NCI-H2196 treated with DMSO at 0.1 percent for 48 hours (cell line): ENCODE data around the gene GALNTL6.

ENCODE experiments used
- DNase-seq: peaks from one replicate; lab custom pipeline; 2025; ENCODE audit not compliant: unreplicated experiment; lab: John Stamatoyannopoulos, UW

The GALNTL6 gene

DNA sequence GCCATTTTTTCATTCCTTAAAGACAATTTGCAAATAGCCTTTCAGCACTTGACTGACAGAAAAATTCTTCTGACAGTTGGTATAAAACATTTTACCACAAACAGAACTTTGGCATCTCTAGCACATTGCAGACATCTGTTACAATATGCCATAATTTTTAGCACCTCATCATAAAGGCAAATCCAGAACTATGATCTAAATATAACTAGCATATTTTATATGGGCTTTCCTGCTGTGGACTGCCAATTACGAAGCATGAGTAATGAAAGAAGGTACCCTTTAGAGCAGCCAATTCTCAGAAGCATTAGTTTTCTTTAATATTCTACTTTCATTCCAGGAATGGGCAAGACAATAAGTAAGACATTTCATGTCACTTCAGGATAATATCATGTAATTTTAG is 708.0 kb downstream of the GALNTL6 start:
- DNase-seq = no peak

DNA sequence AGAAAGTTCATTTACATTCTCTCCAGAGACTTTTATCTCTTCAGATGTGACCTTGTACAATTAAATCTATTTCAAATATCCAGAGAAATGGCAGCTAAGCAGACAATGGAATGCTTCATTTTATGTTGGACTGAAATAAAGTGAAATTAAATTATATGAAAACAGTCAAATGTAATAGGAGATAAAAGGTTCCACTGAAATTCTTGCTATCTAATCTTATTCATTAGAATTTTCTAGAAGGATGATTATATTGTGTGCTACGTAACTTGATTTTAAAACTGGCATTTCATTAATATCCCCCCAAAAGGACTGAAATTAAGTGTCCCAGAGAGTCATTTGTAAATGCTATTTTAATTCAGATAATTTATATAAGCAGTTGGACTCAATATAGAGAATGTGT is 708.5 kb downstream of the GALNTL6 start:
- no peak for DNase-seq

DNA sequence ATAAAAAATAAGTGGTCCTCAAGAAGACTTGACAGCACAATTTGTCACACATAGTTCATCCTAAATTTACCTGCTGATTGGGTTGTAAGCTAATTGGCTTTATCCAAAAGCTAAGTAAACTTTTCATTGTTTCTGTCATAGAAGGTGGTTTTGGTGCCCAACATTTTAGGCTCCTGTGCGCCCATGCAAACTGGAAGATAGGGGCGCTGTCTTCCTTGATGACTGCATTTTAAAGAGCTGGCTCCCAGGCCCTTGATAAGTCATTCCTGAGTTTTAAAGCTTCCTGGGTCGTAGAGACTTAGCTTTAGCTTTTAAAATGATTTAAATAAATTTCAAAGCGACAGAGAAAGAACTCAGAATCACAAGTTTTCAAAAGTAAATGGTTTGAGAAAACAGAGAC is 730.0 kb downstream of the GALNTL6 start:
- no peak for DNase-seq

DNA sequence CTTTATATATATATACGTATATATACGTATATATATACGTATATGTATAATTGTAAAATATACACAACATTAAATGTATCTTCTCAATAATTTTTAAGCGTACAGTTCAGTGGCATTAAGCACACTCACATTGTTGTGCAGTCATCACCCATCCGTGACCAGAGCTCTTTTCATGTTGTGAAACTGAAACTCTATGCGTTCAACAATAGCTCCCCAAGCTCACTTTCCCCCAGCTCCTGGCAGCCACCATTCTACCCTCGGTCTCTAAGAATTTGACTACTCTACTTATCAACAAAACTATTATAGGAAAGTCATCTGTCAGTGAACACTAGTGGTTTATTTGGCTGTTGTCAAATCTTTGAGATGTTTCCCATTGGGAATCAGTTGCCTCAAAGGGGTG is 733.6 kb downstream of the GALNTL6 start:
- DNase-seq = no peak

DNA sequence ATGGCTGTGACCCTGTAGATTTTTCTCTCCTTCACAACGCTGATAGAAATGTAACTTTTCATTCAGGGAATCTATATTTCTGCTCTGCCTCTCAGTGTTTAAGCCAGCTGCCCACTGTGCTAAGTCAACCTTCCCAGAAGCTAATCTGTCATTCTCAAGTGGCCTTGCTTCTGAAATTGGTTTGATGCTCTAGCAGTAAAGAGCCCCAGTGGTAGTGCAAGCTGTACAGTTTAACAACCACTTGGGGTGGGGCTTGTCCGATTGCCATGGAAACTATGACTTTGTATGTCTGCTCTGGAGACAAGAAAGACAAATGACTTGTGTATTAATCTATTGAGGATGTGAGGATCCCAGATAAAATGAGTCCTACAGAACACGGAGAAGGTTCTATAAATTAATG is 734.5 kb downstream of the GALNTL6 start:
- no peak for DNase-seq

DNA sequence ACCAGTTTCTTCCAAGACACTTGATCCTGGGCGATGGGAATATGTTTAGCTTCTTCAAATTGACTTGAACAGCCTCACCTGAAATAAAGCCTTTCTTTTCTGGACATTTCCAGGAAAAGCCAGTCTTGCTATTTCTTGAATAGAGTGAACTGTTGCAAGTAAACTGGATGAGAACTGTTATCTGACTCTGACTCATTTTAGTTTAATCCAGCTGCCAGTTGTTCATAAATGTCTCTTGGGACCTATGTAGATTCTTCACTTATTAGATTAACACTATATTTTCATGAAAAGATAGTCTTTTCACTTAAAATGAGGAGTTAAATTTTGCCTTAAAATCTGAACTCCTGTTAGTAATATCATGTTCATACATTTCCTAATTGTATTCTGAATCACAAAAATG is 740.0 kb downstream of the GALNTL6 start:
- no peak for DNase-seq

DNA sequence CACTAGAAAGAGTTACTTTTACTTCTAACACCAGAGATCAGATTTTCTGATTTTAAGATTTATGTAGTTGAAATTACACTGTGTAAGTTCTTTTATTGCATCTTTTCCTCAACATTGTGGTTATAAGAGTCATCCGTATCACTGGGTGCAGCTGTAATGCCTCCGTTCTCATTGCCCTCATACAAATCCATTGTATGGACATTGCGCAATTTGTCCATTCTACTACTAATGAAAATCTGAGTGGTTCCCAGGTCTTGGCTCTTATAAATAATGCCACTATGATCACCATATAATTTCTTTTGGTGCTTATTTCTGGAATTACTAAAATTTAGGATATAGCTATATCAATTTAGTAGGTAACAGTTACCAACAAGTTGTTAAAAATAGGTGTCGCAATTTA is 741.4 kb downstream of the GALNTL6 start:
- no peak for DNase-seq

DNA sequence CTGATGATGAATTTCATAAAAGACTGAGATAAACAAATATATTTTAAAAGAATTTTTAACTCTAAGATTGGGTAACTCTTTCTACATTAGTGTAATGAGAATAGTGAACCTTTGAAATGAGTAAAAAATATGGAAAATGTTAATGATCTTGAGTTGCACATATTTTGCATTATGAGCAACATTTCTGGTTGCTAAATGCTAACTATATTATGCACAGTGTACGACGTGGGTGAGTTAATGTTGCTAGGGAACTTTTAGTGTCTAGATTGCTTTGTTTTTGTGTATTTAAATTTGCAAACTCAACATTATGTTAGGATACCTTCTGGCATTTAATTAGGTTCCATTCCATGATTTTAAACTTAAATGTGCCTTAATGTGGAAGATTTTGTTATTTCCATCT is 742.5 kb downstream of the GALNTL6 start:
- DNase-seq = no peak

DNA sequence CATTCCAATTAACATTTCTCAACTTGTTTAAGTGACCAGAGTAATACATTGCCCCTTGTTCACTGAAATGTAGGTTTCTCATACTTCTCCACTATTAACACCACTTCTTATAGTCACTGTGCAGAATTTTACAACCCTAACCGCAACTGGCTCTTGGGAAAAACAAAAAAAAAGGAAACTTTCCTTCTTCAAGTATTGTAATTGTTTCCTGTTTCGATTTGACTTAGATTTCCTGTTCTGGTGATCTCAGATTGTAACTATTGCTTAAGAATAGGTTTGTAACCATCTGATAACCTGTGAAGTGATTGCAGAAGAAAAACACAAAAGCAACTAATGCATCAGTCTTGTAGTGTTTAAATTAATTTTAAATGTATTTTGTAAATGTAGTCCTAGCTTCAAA is 760.7 kb downstream of the GALNTL6 start:
- DNase-seq = no peak

DNA sequence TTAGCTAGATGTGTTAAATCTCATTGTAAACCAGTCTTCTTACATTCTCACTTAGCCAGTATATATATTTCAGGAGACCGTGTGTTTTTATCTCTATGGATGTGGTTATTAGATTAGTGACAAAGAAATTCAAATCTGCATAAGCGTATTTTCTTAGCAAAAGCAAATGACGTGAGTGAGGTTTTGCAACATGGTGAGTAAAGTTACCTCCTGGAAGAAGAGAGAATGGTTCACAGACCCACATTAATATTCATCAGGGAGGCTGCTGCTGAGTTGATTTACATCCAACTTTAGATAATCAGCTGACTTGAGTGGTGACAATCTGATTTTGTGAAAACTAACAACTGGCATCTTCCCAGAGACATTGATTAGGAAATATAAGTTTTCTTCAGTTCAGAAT is 765.5 kb downstream of the GALNTL6 start:
- no peak for DNase-seq

DNA sequence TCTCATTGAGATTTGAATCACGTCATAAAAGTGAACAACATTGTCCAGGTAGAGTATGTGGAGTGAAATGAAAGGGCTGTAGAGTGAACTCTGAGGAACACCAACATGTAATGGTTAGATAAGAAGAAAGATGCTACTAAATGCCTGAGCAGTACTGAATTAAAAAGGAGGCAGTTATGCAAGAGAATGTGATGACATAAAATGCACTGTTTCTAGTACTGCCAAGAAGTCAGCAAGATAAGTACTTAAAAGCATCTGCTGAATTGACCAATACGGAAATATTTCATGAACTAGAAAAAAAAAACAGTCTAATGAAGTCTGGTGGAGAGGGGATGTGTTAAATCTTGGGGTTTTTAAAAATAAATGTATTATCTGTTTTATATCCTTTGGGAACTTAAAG is 771.6 kb downstream of the GALNTL6 start:
- DNase-seq = no peak

DNA sequence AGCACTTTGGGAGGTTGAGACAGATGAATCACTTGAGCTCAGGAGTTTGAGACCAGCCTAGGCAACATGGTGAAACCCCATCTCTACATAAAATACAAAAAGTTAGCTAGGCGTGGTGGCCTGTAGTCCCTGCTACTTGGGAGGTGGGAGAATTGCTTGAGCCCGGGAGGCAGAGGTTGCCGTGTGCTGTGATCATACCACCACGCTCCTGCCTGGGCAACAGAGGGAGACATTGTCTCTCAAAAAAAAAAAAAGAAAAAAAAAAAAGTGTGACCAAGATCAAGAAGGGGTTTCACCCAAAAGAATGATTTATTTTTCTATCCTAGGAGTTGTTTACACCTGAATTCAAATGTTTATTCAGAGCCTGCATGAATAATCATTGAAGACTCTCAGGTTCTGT is 783.0 kb downstream of the GALNTL6 start:
- DNase-seq = no peak

DNA sequence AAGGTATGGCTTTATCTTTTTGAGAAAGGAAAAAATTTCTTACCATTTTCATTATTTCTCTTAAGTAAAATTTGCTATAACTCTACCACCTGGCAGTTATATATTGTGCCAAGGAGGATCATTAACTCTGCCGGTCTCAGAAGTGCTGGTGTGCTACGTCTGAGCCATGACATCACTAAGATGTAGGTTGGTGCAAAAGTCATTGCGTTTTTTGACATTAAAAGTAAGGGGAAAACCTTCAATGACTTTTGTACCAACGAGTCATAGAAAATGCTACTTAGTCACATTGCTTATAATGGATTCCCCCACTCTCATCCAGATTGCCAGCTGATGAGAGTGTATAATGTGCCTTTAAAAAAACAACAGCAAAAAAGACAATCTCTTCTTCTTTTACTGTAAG is 786.4 kb downstream of the GALNTL6 start:
- DNase-seq = no peak

DNA sequence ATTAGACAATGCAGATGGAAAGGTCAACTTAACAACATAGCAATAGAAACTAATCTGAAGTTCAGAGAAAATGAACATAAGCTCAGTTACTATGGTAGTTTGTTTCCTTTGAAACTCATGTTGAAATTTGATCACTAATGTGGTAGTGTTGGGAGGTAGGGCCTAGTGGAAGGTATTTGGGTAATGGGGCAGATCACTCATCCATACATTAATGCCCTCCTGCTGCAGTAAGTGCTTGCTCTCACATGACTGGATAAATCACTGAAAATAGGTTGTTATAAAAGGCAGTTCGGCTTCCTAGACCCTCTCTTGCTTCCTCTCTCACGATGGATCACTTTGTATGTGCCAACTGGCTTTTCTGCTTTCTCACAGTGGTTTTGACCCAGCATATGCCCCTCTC is 788.0 kb downstream of the GALNTL6 start:
- no peak for DNase-seq

DNA sequence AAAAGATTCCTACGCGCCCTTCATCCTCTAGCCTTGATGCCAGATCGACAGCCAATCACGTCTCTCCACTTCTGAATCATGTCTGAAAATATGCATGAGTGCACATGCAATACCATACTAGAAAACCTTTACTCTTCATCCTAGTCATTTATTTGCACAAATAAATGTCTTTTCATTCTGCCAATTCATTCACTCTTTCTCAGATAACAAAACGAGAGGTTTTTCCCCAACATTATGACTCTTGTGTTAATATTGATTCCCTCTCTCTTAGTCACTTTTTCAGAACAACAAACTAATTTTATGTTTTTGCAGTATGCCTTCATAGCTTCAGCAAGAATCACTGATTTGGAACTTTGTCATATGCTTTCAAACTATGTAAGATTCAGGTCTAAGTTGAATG is 806.0 kb downstream of the GALNTL6 start:
- no peak for DNase-seq

DNA sequence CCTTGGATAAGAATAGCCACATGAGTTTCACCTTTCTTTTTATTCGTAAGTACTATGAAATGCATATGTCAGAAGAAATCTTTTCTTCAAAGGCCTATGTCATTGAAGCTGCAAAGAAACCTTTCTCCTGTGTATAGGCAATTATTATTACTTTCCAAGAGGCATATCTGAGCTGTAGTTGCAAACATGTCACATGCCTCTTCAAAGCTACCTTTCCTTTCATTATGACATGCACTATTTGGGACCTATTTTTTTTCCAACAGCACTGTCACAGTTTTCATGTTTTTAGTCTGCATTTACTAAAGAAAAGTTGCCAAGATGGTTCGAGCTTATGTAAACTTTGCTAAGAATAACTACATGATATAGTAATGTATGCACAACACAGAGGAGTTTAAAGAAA is 806.6 kb downstream of the GALNTL6 start:
- DNase-seq = no peak

DNA sequence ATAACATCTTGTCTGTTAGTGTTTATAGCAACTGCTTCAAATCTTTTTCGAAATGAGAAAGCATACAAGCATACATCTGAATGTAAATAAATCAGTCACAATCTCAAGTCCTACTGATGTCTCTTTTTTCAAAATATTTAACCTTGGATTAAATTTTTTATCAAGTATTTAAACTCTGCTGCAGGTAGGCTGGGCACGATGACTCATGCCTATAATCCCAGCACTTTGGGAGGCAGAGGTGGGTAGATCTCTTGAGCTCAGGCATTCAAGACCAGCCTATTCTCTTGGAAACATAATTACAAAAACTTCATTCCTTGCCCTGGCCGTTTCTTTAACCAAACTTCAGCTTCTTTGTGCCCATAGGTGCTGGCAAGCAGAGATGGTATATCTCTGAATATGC is 815.1 kb downstream of the GALNTL6 start:
- DNase-seq = no peak

DNA sequence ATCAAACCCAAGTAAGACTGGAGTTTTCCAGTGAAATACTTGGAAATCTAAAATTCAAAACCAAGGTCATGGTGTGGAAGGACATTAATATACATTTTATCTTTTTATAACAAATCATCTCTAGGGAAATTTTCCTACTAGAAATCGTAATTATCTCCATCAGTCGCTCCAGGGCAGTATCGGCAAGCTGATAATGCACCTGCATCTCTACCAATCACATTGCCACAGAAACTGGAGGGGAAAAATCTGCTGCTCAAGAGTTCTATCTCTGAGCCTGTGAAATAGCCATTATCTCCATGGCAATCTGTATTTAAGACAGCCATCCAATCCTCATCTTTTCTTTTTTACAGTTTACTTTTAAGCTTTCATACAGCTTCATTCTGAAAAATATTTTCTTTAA is 817.1 kb downstream of the GALNTL6 start:
- DNase-seq = no peak

DNA sequence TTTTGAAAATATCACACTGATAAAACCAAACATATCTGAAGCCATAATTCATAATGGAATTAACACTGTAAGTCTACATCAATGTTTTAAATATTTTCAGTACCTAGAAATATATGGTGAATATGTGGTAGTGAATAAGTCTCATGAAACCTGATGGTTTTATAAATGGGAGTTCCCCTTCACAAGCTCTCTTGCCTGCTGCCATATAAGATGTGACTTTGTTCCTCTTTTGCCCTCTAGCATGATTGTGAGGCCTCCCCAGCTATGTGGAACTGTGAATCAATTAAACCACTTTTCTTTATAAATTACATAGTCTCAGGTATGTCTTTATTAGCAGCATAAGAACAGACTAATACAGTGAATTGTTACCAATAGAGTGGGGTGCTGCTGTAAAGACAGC is 818.6 kb downstream of the GALNTL6 start:
- no peak for DNase-seq

DNA sequence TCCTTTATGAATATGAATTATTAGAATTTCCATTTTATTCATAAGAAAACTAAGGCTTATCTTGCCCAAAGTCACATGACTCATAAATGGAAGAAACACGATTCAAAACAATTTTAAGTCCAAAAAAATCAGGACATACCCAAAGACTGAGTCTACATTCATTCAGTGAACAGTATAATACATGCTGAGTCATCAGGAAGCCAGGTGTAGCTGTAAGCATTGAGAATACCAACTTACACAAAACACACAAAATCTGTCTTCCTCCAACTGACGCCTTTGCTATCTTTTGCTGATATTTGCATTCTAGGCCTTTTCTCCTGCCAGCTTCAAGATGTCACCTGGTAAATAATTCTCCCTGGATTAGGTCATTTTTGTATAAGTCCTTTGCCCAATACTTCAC is 835.3 kb downstream of the GALNTL6 start:
- DNase-seq = no peak

DNA sequence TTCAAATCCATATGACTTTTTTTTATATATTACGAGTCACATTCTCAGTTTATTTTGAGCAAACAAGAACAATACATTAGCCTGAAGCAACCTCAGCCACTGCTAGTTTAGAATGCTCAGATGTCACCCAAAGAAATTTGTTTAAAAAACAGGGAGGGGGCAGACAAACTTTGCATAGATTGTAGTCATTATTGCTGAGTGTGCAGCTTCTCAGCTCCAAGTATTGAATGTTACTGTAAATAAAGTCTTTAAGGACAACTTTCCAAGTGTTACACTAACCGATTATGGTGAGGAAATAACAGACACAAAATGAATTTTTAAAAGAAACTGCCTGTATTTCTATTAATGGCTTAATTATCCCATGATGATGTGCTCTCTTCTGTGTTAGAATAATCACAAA is 835.9 kb downstream of the GALNTL6 start:
- DNase-seq = no peak

DNA sequence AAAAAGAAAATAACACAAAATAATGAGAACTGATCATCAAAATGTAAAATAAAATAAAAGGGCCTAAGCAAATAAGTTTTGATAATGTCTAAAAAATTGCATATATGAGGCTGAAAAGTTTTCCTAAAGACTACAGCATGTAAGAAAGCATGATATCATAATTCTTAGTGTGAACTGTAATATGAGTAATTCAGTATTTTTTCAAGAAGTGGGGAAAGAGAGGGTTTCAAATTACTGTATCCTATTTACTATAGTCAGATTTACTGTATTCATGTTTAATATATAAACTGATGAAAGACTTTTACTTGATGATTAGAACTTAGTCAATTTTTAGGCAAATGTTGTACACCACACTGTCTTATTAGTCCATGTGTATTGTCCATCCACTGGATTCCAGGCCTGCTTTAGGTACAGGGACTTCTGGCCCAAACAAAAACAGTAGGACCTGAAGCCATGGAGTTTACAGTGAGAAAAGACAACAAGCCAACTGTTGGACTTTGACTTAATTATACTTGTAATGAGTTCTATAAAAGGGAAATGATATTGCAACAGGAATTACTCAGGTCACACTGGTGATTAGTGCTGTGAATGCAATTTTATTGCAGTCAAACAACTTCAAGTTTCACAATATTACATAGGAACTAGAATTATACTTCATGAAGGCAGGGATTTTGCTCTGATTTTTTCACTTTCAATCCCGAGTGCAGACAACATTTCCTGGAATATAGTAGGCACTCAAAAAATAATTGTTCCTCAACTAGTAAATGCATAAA is 837.7 kb downstream of the GALNTL6 start:
- DNase-seq = no peak

DNA sequence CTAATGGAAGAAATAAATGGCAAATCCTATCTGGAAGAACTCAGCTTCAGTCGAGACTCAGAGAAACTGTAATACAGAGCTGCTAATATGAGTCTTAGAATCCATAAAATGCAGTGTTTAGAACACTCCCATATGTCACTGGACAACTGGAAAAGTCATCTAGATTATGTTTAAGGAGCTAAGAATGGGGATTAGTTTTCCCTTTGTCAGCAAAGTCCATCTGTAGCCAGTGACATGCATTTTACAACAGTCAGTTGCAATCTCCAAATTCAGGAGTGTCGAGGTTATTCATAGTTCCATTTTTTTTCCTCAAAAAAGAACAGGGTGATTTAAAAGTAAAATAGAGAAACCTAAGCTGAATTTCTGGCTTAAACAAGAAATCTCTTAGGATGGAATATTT is 838.8 kb downstream of the GALNTL6 start:
- no peak for DNase-seq

DNA sequence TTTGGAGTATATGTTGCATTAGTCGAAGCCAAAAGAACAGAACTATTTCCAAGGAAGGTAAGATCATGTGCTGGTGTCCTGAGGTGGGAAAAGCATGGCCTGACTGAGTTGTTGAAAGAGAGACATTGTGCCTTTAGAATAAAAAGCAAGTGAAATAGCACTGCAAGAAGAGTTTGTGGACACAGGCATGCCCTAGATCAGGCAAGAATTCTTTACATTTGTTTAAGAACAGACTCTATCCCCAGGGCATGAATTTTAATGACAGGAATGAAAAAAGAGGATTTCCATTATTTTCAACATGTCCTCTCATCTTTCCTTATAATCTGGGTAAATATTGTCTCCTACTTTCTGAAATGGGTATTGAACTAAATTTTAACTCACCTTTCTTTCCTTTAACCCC is 839.2 kb downstream of the GALNTL6 start:
- DNase-seq = no peak
